HL-60/S4 treated with retinoic acid at 250 ng/mL for 4 days and 3 days (cell line): ENCODE results near the gene GORASP2.

Source experiments
- in situ Hi-C: fragments of 300-500 bp; cut with MboI; formaldehyde crosslinking; loops from 2 replicates; pipeline ENCODE4 v1.7.0; 2022; ENCODE audit warnings: low sequenced_read_pairs

The GORASP2 gene

GRCh38 chr2:170963386-170963785 lies 34.3 kb downstream of the GORASP2 start:
- in situ Hi-C loops = loop anchor here (25.0 kb wide), 1 partner anchor 449 kb away; no protein-coding TSS in a partner anchor

GRCh38 chr2:170965446-170966225 lies 36.6 kb downstream of the GORASP2 start:
- in situ Hi-C loops = loop anchor here (25.0 kb wide), 1 partner anchor 447 kb away; no protein-coding TSS in a partner anchor

- in situ Hi-C loops = loop anchor here (25.0 kb wide), 1 partner anchor 445 kb away; no protein-coding TSS in a partner anchor
Observed at GRCh38 chr2:170966648-170967396, 37.8 kb downstream of the GORASP2 start.

- in situ Hi-C loops = loop anchor here (25.0 kb wide), 1 partner anchor 445 kb away; no protein-coding TSS in a partner anchor
Observed at GRCh38 chr2:170967553-170967952, 38.5 kb downstream of the GORASP2 start.

GRCh38 chr2:170968205-170969003 lies 39.4 kb downstream of the GORASP2 start:
- in situ Hi-C loops = loop anchor here (25.0 kb wide), 1 partner anchor 444 kb away; no protein-coding TSS in a partner anchor

- in situ Hi-C loops = loop anchor here (25.0 kb wide), 1 partner anchor 443 kb away; no protein-coding TSS in a partner anchor
Observed at GRCh38 chr2:170969030-170969429, 40.0 kb downstream of the GORASP2 start.

- in situ Hi-C loops = loop anchor here (25.0 kb wide), 1 partner anchor 442 kb away; no protein-coding TSS in a partner anchor
Observed at GRCh38 chr2:170969872-170970496, 40.9 kb downstream of the GORASP2 start.

GRCh38 chr2:170971071-170971470 lies 42.0 kb downstream of the GORASP2 start:
- in situ Hi-C loops = loop anchor here (25.0 kb wide), 1 partner anchor 441 kb away; no protein-coding TSS in a partner anchor

- in situ Hi-C loops = loop anchor here (25.0 kb wide), 1 partner anchor 440 kb away; no protein-coding TSS in a partner anchor
Observed at GRCh38 chr2:170972296-170973224, 43.5 kb downstream of the GORASP2 start.

- in situ Hi-C loops = loop anchor here (25.0 kb wide), 1 partner anchor 439 kb away; no protein-coding TSS in a partner anchor
Observed at GRCh38 chr2:170973225-170973491, 44.1 kb downstream of the GORASP2 start.

GRCh38 chr2:170973492-170974303 lies 44.6 kb downstream of the GORASP2 start:
- in situ Hi-C loops = loop anchor here (25.0 kb wide), 1 partner anchor 439 kb away; no protein-coding TSS in a partner anchor

GRCh38 chr2:170974304-170974993 lies 45.4 kb downstream of the GORASP2 start:
- in situ Hi-C loops = loop anchor here (25.0 kb wide), 1 partner anchor 438 kb away; no protein-coding TSS in a partner anchor

- in situ Hi-C loops = no loop called here
Observed at GRCh38 chr2:170975127-170975942, 46.3 kb downstream of the GORASP2 start.

GRCh38 chr2:170975943-170976270 lies 46.9 kb downstream of the GORASP2 start:
- in situ Hi-C loops = no loop called here

- in situ Hi-C loops = no loop called here
Observed at GRCh38 chr2:170984079-170984478, 55.0 kb downstream of the GORASP2 start.

- in situ Hi-C loops = no loop called here
Observed at GRCh38 chr2:170985407-170985806, 56.4 kb downstream of the GORASP2 start.
